ENCODE data around the gene VTCN1. TPM values are rescaled to one million over a fixed set of nuclear protein-coding genes. Genes with fewer than 3 reads are reported as not detected.

VTCN1 gene
- total RNA-seq, 1 experiment from 2014 or later = 0.17 TPM

DNA sequence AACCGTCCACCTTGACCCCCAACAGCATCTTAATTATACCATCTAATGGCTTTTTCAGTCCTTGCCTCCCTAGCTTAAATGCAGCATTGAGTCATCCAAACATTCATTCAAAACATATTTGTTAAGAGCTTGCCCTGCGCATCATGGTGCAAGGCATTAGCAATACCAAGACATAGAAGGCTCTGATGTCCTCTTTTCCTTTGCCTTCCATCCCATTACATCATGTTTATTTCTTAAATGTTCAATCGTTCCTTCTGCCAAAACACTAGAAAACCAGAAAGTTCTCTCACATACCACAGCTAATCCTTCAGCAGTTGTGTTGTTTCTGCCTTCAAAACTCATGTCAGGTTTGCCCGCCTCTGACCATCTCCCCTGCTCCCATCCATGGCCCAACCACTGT is 29.8 kb upstream of the VTCN1 start:
- Histone ChIP-seq H3K9ac (ENCODE audit: low read length) (no peak overlapping the region), H3K9me3 (ENCODE audit: control insufficient read depth in 1 of 2, insufficient read depth in 1 of 2, low read depth in 1 of 2, low read length in 2 of 2) (no peaks in the 10 kb centered on the region), H3K27me3 (ENCODE audit: insufficient read depth, low read length) (peaks cover 6% of the 10 kb centered on the region; the same call in 1 of the 2 replicates), H3K9me2 (ENCODE audit: insufficient read depth) (no peaks in the 10 kb centered on the region), H3K4me2 (ENCODE audit: low read length) (no peak overlapping the region), H2AFZ (ENCODE audit: low read depth, low read length, poor library complexity, severe bottlenecking) (no peak overlapping the region), H4K20me1 (ENCODE audit: insufficient read depth) (no peaks in the 10 kb centered on the region), H3K79me2 (ENCODE audit: insufficient read depth, low read length) (no peaks in the 10 kb centered on the region), H3K36me3 (ENCODE audit: control insufficient read depth in 1 of 2, insufficient read depth in 2 of 2, low read length in 2 of 2) (no peaks in the 10 kb centered on the region), H3K4me1 (ENCODE audit: control insufficient read depth in 1 of 2, insufficient read depth in 2 of 2, low read length in 2 of 2) (no peaks in the 10 kb centered on the region), H3K4me3 (replicated peaks in 1 of 2; ENCODE audit: low read depth in 1 of 2, low read length in 2 of 2) (no peak overlapping the region), H3K27ac (ENCODE audit: low read depth, low read length) (no peak overlapping the region)
- ChIA-PET RAD21 (ENCODE audit: low non-redundant PET in 1 of 2, low total read pairs in 2 of 2, uncharacterized antibody in 2 of 2, unreplicated experiment in 2 of 2) (no interaction called here), CTCF (no interaction called here), POLR2A (no interaction called here)
- TF ChIP-seq SIN3A (IDR thresholded peaks at IDR 0.05; ENCODE audit: low read depth) (no peak), SRF (IDR thresholded peaks at IDR 0.05; ENCODE audit: low read depth) (no peak), EZH2 (IDR thresholded peaks at IDR 0.05) (no peak), SP1 (IDR thresholded peaks at IDR 0.05; ENCODE audit: low read depth) (no peak), RAD21 (IDR thresholded peaks at IDR 0.05; ENCODE audit: low read depth) (no peak), EGR1 (IDR thresholded peaks at IDR 0.05; ENCODE audit: low read depth) (no peak), POLR2AphosphoS5 (IDR thresholded peaks at IDR 0.05; ENCODE audit: low read depth, low read length) (no peak), ELF1 (IDR thresholded peaks at IDR 0.05; ENCODE audit: borderline replicate concordance, low read depth) (no peak), YY1 (IDR thresholded peaks at IDR 0.05; ENCODE audit: extremely low read depth, insufficient replicate concordance, low read depth, low read length) (no peak), ZFX (IDR thresholded peaks at IDR 0.05) (no peak), EZH2phosphoT487 (IDR thresholded peaks at IDR 0.05; ENCODE audit: borderline replicate concordance) (no peak)
- TF ChIP-seq, protein P1, sequence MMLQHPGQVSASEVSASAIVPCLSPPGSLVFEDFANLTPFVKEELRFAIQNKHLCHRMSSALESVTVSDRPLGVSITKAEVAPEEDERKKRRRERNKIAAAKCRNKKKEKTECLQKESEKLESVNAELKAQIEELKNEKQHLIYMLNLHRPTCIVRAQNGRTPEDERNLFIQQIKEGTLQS (IDR thresholded peaks at IDR 0.05) = no peak
- intact Hi-C loops (cut with micrococcal nuclease) = no loop called here
- DNase-seq (ENCODE audit: low read depth, low spot score) (no peak), ATAC-seq (no peak)
- no TSS peak for BruUV-seq (replicated peaks)

DNA sequence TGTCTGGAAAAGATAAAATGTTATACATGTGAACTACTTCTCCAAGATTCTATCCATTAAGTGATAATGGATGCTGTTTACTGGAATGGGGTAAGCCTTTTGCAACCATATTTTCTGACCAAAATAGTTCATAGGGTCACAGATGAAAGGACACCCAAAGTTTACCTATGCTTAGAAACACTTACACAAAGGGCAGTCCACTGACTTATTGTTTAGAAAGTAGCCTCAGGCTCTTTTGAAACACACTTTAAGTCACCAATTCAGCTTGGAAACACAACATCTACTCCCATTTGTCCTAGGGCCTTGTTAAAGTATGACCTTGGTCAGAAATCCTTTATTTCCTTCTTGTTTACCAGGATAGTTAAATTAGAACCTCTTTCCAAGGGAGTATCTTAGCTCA is 28.7 kb upstream of the VTCN1 start:
- H3K9me3 ChIP-seq (ENCODE audit: control insufficient read depth in 1 of 2, insufficient read depth in 1 of 2, low read depth in 1 of 2, low read length in 2 of 2) = no peaks in the 10 kb centered on the region
- ChIA-PET CTCF (no interaction called here), POLR2A (no interaction called here), RAD21 (ENCODE audit: low non-redundant PET in 1 of 2, low total read pairs in 2 of 2, uncharacterized antibody in 2 of 2, unreplicated experiment in 2 of 2) (no interaction called here)
- H3K27ac ChIP-seq (ENCODE audit: low read depth, low read length) = no peak overlapping the region
- H3K4me3 ChIP-seq (replicated peaks in 1 of 2; ENCODE audit: low read depth in 1 of 2, low read length in 2 of 2) = no peak overlapping the region
- no peak overlapping the region for H3K9ac ChIP-seq (ENCODE audit: low read length)
- H3K4me1 ChIP-seq (ENCODE audit: control insufficient read depth in 1 of 2, insufficient read depth in 2 of 2, low read length in 2 of 2) = no peaks in the 10 kb centered on the region
- H3K36me3 ChIP-seq (ENCODE audit: control insufficient read depth in 1 of 2, insufficient read depth in 2 of 2, low read length in 2 of 2) = no peaks in the 10 kb centered on the region
- BruUV-seq (replicated peaks) = no TSS peak
- no peak overlapping the region for H3K4me2 ChIP-seq (ENCODE audit: low read length)
- H3K79me2 ChIP-seq (ENCODE audit: insufficient read depth, low read length) = no peaks in the 10 kb centered on the region
- H3K9me2 ChIP-seq (ENCODE audit: insufficient read depth) = no peaks in the 10 kb centered on the region
- peaks cover 2% of the 10 kb centered on the region; the same call in 1 of the 2 replicates for H3K27me3 ChIP-seq (ENCODE audit: insufficient read depth, low read length)
- no peaks in the 10 kb centered on the region for H4K20me1 ChIP-seq (ENCODE audit: insufficient read depth)
- ATAC-seq (no peak), DNase-seq (ENCODE audit: low read depth, low spot score) (no peak)
- intact Hi-C loops (cut with micrococcal nuclease) = no loop called here
- no peak overlapping the region for H2AFZ ChIP-seq (ENCODE audit: low read depth, low read length, poor library complexity, severe bottlenecking)
- TF ChIP-seq JUND (IDR thresholded peaks at IDR 0.05) = no peak
- TF ChIP-seq SRF (IDR thresholded peaks at IDR 0.05; ENCODE audit: low read depth) = no peak
- no peak for TF ChIP-seq SP1 (IDR thresholded peaks at IDR 0.05; ENCODE audit: low read depth)
- TF ChIP-seq, protein P2, sequence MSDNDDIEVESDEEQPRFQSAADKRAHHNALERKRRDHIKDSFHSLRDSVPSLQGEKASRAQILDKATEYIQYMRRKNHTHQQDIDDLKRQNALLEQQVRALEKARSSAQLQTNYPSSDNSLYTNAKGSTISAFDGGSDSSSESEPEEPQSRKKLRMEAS (IDR thresholded peaks at IDR 0.05) = no peak
- no peak for TF ChIP-seq EGR1 (IDR thresholded peaks at IDR 0.05; ENCODE audit: low read depth)
- no peak for TF ChIP-seq ZNF274 (IDR thresholded peaks at IDR 0.05; ENCODE audit: low read depth, low read length)
- TF ChIP-seq, protein P1 (IDR thresholded peaks at IDR 0.05) = no peak
- TF ChIP-seq YY1 (IDR thresholded peaks at IDR 0.05; ENCODE audit: extremely low read depth, insufficient replicate concordance, low read depth, low read length) = no peak
- no peak for TF ChIP-seq SIN3A (IDR thresholded peaks at IDR 0.05; ENCODE audit: low read depth)
- no peak for TF ChIP-seq POLR2AphosphoS5 (IDR thresholded peaks at IDR 0.05; ENCODE audit: low read depth, low read length)
- TF ChIP-seq, protein P3, sequence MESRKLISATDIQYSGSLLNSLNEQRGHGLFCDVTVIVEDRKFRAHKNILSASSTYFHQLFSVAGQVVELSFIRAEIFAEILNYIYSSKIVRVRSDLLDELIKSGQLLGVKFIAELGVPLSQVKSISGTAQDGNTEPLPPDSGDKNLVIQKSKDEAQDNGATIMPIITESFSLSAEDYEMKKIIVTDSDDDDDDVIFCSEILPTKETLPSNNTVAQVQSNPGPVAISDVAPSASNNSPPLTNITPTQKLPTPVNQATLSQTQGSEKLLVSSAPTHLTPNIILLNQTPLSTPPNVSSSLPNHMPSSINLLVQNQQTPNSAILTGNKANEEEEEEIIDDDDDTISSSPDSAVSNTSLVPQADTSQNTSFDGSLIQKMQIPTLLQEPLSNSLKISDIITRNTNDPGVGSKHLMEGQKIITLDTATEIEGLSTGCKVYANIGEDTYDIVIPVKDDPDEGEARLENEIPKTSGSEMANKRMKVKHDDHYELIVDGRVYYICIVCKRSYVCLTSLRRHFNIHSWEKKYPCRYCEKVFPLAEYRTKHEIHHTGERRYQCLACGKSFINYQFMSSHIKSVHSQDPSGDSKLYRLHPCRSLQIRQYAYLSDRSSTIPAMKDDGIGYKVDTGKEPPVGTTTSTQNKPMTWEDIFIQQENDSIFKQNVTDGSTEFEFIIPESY (IDR thresholded peaks at IDR 0.05; ENCODE audit: extremely low read depth, insufficient replicate concordance, low read length) = no peak
- no peak for TF ChIP-seq ZFX (IDR thresholded peaks at IDR 0.05)
